Measurements from ENCODE around the gene RNF223. TPM values are rescaled to one million over a fixed set of nuclear protein-coding genes. Genes with fewer than 3 reads are reported as not detected.
"Not testable (repeated sequence)": the region's sequence is repeated elsewhere in the genome, so short reads cannot be mapped to it uniquely, and the experiment has no call there.

RNF223 gene
- total and polyA plus RNA-seq, 2 of the 8 experiments (the other 6 are each of a cell fraction or from before 2014, with no cell fraction given), result not detected

DNA sequence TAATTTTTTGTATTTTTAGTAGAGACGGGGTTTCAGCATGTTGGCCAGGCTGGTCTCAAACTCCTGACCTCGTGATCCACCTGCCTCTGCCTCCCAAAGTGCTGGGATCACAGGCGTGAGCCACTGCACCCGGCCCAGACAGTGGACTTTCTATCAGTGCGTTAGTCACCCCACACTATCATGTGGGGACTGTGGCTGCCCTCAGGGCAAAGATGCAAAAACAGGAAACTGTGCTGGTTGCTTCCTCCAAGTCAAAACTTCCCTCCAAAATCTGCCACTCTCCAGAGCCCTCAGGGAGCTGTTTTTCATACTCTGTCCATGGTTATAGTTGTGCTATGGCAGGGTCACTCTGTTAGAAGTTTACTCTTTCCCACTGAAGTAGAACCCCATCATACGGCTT lies 30.0 kb upstream of the RNF223 start:
- CTCF ChIA-PET (ENCODE audit: partially characterized antibody), result interaction anchor here (1.0 kb wide), 1 partner anchor 80 kb away, joined by 3 read pairs; no protein-coding TSS in a partner anchor
- H3K18ac ChIP-seq (ENCODE audit: extremely low read depth, low read length); H2AFZ ChIP-seq (ENCODE audit: low read length); H3K9ac ChIP-seq (replicated peaks in 1 of 4; ENCODE audit: extremely low read depth in 1 of 4, low read depth in 3 of 4, low read length in 3 of 4); FAIRE-seq; H3K79me1 ChIP-seq (ENCODE audit: low read depth, low read length); H4K20me1 ChIP-seq (replicated peaks in 1 of 2; ENCODE audit: control insufficient read depth in 1 of 2, insufficient read depth in 2 of 2, low read length in 2 of 2); H2AK5ac ChIP-seq (ENCODE audit: low read depth, low read length); H3K27me3 ChIP-seq (replicated peaks in 1 of 4; ENCODE audit: control insufficient read depth in 3 of 4, extremely low read depth in 1 of 4, insufficient read depth in 3 of 4, low read length in 3 of 4); DNase-seq (ENCODE audit: low read depth in 1 of 2, low spot score in 2 of 2); H3K4me3 ChIP-seq (ENCODE audit: extremely low read depth in 1 of 4, insufficient read depth in 2 of 4, low read depth in 3 of 4, low read length in 4 of 4); H3K27ac ChIP-seq (ENCODE audit: low read depth, low read length); H3K36me3 ChIP-seq (ENCODE audit: control insufficient read depth in 2 of 4, insufficient read depth in 4 of 4, low read length in 3 of 4); H4K91ac ChIP-seq (replicated peaks; ENCODE audit: insufficient read length, low read length); H3K79me2 ChIP-seq (ENCODE audit: control insufficient read depth in 1 of 2, insufficient read depth in 2 of 2, low read length in 2 of 2); H3K4ac ChIP-seq (replicated peaks; ENCODE audit: insufficient read length, low read depth, low read length); H3K56ac ChIP-seq (replicated peaks; ENCODE audit: insufficient read length, low read depth, low read length); H2BK15ac ChIP-seq (ENCODE audit: low read length); H3K23me2 ChIP-seq (ENCODE audit: low read depth, low read length); H3K23ac ChIP-seq (ENCODE audit: insufficient read length); H2BK5ac ChIP-seq (ENCODE audit: low read depth, low read length); H2BK120ac ChIP-seq (replicated peaks; ENCODE audit: low read depth, low read length); H2BK20ac ChIP-seq (ENCODE audit: low read length); H4K8ac ChIP-seq (ENCODE audit: extremely low read depth, insufficient read depth, low read length); H4K5ac ChIP-seq (ENCODE audit: insufficient read length, low read depth, low read length); H3K4me1 ChIP-seq (replicated peaks in 1 of 4; ENCODE audit: control insufficient read depth in 3 of 4, insufficient read depth in 4 of 4, low read length in 3 of 4); H2BK12ac ChIP-seq (ENCODE audit: low read depth, low read length); H3K14ac ChIP-seq (ENCODE audit: insufficient read length); H3K4me2 ChIP-seq (ENCODE audit: insufficient read depth in 1 of 2, low read depth in 2 of 2, low read length in 2 of 2): not testable (repeated sequence)
- H3K9me3 ChIP-seq (ENCODE audit: insufficient read depth in 2 of 2, low read depth in 1 of 2, low read length in 1 of 2), result peaks cover 12 to 21% of the 10 kb centered on the region in 2 experiments; a peak in 3 of 4 replicates
- POLR2A ChIA-PET (ENCODE audit: partially characterized antibody), result interaction anchor here (1.2 to 1.3 kb wide), 2 partner anchors 9 to 15 kb away, joined by 3 read pairs; no protein-coding TSS in a partner anchor
- WGBS, 2 experiments (ENCODE audit: extremely low coverage in 1 of 2, insufficient coverage in 1 of 2, insufficient read length in 1 of 2, insufficient replicate concordance in 2 of 2, low coverage in 1 of 2, low lambda C conversion rate in 2 of 2, missing lambda C conversion rate in 1 of 2), result 87% methylated on average over 6 of the region's 6 CpGs; no CpG with 5 or more reads in 1 of the 2 experiments

Measured in H1 (cell line).